GM19467 (cell line): ENCODE data around the gene GTF2F2.
A peak's percentile ranks its signal among the peaks of the same experiment; 100 is the strongest.

Experiments
- ATAC-seq: cut with Tn5 transposase; IDR thresholded peaks from one replicate; pipeline ENCODE4 v1.9.1; 2021; ENCODE audit warnings: mild to moderate bottlenecking, moderate library complexity; ENCODE audit not compliant: unreplicated experiment

GTF2F2 gene

GRCh38 chr13:45119991-45120864, at the start of gene GTF2F2:
TSS of gene GTF2F2 (plus strand) at chr13:45120510. CDS start at chr13:45120656, 146 bp downstream.
- peak; percentile 59 for ATAC-seq

GRCh38 chr13:45073809-45074208, 46.5 kb upstream of the GTF2F2 start:
- no peak for ATAC-seq

GRCh38 chr13:45074721-45075120, 45.6 kb upstream of the GTF2F2 start:
- no peak for ATAC-seq

DNA sequence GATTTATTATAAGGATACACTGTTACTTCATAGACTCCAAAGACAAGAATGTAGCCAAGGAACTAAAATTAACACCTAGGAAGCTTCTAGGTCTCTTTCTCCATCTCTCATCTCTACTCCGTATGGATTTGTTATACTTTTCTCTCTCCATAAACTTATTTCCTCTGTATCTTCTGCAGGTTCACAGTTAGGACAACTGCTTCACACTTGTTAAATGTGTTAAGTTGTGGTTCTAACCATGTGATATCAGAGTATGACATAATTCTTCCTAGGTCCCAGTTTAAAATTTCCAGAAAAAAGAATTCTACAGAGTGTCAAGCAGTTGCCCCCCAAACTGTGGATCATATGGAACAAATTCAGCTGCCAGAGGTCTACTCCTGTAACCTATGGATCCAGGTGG, 42.3 kb upstream of the GTF2F2 start:
- ATAC-seq, result no peak

DNA sequence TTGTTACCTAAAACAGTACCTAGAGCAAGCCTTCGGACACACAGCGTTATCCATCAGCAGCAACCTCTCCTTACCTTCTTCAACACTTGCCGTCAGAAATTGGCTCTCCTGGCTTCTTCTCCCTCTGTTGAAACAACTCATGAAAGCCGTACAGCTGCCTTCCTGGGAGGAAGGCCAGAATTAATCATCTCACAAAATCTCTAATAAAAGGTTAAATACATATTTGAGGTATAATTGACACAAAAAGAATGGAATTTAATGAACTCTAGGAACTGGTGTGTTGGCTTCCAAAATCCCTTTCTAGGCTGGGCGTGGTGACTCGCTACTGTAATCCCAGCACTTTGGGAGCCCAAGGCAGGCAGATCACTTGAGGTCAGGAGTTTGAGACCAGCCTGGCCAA, 37.3 kb upstream of the GTF2F2 start:
- ATAC-seq, result no peak

GRCh38 chr13:45084515-45084914, 35.8 kb upstream of the GTF2F2 start:
- no peak for ATAC-seq

DNA sequence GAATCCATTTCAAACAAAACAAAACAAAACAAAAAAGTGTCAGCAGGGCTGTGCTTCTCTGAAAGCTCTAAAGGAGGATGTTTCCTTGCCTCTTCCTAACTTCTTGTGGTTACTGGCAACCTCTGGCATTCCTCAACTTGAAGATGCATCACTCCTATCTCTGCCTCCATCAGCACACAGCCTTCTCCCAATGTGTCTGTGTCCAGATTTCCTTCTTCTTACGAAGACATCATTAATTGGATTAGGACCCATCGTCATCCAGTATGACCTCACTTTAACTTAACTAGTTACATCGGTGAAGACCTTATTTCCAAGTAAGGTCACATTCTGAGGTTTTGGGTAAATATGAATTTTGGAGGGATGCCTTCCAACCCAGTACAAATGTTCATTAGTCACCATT, 33.8 kb upstream of the GTF2F2 start:
- ATAC-seq, result no peak

- ATAC-seq, result no peak
Measured at GRCh38 chr13:45092663-45093062, 27.6 kb upstream of the GTF2F2 start.

GRCh38 chr13:45100573-45101262, 19.6 kb upstream of the GTF2F2 start:
- ATAC-seq, result no peak

DNA sequence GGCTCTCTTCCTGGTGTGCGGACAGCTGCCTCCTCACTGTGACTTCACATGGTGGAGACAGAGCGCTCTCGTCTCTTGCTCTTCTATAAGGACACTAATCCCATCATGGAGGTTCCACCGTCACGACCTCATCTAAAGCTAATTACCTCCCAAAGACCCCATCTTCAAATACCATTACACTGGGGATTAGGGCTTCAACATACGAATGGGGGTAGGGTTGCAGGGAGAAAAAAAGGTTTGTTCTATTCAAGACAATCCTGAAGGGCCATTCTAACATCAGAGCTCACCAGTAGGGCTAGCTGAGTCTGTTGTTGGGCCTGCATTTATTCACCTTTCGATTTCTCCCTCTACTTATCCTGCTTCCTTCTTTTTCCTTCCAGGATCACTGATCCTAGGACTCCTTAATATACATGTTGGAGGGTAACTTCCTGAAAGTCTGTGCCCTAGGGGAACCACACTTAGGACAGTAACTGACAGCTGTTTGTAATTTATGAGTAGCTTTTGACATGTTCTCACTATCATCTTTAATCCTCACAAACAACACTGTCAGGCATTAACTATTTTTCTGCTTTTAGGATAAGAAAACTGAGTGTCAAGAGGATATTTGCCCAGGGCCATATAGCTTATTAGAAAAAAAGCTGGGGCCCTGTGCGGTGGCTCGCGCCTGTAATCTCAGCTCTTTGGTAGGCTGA, 18.8 kb upstream of the GTF2F2 start:
- ATAC-seq, result no peak

DNA sequence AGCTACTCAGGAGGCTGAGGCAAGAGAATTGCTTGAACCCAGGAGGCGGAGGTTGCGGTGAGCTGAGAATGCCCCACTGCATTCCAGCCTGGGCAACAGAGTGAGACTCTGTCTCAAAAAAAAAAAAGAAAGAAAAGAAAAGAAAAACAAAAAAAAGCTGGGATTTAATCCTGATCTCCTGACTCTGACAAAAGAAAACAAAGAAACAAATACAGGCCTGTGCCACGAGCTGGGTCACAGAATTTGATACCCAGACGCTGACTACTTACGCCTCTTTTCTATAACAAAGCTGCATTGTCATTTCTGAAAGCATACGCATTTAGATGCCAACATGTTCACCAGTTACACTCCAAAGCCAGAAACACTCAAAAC, 18.2 kb upstream of the GTF2F2 start:
- ATAC-seq, result no peak

- ATAC-seq, result no peak
Measured at GRCh38 chr13:45103449-45103848, 16.9 kb upstream of the GTF2F2 start.

DNA sequence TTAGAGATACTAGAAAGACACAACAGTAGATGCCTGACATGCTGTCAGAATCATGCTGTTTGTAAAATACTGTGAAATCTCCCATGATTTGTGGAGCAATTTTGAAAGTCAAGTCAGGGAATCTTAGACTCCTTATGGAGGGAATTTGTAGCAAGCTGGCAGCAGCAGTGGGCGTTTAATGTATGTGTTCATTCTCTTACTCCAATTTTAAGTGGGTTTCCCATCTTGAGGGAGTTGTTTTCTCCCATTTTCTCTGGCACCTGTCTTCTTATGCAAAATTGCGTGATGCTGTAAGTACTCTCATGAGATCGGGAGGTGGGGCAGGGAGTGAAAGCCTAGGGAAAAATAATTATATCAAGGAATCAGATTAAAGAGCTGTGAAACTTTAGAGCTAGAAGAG, 16.0 kb upstream of the GTF2F2 start:
- ATAC-seq, result no peak

DNA sequence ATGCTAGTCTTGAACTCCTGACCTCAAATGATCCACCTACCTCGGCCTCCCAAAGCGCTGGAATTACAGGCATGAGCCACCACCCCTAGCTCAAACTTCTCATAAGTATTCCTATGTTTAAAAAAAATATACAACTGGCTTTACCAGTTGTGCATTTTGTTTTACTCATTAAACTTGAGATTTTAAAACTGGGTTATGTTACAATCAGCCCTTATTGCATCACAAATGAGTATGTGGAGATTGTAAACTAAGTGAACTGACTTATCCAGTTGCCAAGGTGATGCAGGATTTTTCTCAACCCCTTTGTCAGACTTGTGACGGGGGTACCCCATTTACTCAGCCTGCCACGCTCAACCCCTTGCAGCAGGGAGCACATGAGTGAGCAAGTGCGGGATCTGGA, 14.4 kb upstream of the GTF2F2 start:
- no peak for ATAC-seq

GRCh38 chr13:45107539-45107938, 12.8 kb upstream of the GTF2F2 start:
- ATAC-seq, result no peak

- ATAC-seq, result no peak
Measured at GRCh38 chr13:45108716-45109101, 11.6 kb upstream of the GTF2F2 start.

GRCh38 chr13:45109102-45109720, 11.1 kb upstream of the GTF2F2 start:
- no peak for ATAC-seq

DNA sequence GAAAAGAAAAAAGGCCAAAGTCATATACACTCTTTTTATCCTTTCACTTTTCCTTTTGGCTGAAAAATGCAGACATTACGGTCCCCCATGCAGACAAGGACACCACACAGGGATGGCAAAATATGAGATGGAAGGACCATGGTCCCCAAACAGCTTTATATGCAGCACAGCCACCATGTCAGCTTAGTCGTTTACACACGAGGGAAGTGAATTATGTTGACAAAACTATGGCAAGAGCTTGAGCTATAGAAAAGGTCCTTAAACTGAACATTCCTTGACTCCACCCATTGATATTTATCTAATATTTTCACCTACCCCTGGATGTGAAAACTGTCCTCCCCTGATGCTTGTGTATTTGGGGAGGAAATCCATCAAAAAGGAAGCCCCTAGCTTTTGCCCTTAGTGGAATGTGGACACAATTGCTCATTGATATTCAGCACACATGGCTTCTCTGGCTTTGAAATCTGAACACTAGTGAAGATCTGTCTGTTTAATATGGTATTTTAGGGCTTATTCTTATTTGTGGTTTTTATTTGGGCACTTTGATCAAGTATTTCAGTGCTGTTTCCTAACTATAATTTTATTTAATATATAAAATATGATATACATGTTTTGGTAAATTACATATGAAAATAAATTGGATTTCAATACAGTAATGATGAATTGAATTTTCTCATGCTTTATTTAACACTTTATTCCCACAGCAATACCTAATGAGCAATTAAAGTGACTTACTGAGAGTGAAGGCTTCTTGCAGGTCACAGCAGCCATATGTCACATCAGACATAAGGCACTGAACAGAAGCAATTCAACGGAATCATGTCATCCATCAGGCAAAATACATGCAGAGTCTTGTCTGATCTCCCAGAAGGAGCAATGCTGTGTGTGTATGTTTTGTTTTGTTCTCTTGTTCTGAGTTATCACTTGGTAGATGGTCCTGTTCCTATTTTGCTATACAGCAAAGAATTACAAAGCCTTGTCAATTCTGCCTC, 6.8 kb upstream of the GTF2F2 start:
- ATAC-seq, result no peak

DNA sequence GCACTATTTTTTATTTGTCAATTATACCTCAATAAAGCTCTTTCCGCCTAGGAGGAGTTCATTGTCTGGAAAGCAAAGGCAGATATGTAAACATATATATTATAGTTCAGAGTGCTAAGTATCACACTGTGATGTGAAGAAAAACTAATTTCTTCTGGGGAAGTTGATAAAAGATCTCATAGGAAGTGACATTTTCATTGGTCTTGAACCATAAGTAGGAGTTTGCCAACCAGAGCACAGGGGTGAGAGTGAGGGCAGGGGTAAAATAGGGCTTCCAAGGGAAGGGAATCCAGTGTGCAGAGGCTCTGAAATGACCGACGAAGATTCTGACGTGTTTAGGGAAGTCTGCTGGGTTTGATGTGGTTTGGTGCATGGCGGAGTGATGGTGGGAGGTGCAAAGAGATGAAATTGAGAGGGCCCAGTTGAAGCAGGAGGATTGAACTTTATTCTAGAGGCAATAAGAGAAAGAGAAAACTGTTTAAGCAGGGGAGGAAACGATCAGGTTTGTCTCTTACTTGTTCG, 780 bp upstream of the GTF2F2 start:
- ATAC-seq, result no peak
